Measurements from ENCODE around the gene PGAP2.

The PGAP2 gene

GRCh38 chr11:3866206-3866605 lies 57.8 kb downstream of the PGAP2 start:
- no peak overlapping the region for H3K27ac ChIP-seq

DNA sequence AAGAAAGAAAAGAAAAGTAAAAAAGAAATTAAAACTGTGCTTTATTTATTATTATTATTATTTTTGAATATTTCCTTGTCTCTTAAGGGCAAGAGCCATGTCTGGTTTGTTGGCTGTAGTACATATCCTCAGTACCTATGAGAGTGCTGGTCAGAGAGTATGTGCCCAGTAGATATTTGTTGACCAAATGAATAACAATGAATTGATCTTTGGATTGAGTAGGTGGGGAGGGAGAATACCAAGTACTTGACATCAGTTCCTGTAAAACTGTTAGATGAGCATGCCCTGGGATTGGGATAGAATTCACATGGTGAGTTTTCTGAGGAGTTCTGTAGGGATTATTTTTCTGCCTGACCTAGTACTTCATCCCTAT lies 58.5 kb downstream of the PGAP2 start:
- no peak overlapping the region for H3K27ac ChIP-seq

More at GRCh38 chr11:3866206-3866605, 57.8 kb downstream of the PGAP2 start:
- no peak for TF ChIP-seq CTCF (IDR thresholded peaks at IDR 0.05)

DNA sequence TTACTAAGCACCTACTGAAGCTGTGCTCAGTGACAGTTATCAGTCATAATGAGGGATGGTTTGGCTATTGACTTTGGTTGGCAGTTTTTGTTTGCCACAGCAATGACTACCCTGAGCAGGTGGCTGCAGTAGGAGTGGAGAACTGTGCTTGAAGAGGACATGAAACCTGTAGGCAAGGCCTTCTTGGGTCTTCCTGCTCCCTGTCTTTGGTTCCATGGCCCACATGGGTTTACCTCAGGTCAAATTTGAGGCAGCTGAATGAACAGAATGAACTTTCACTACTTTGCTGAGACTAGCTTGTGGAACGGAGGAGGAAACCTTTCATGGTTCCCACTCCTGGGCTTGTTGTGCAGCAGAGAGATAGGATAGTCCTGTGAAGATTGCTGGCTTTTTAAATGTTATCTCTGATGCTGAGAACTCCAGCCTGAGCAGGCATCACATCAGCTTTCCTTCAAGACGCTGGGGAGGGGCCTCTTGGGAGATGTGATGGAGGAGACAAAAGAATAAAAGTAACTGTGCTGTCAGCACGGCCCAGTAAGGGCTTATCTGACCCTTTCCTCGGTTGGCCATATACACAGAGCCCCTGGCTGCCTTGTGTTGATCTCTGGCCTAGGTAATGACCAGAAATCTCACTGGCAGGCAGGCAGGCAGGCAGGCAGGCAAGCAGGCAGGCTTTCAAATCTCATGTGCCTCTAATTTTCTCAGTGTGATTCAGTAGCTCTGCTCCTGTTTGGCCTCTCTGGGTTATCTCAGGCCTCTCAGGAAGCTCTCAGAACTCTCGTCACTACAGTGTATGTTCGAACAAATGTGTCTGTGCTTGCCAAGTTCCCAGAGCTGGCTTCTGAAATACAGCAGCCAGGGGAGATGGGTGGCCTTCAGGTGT lies 59.1 kb downstream of the PGAP2 start:
- no peak overlapping the region for H3K27ac ChIP-seq
- TF ChIP-seq CTCF (IDR thresholded peaks at IDR 0.05) (no peak), ZFX (IDR thresholded peaks at IDR 0.05; ENCODE audit: borderline replicate concordance) (no peak)

More for the DNA sequence above, 58.5 kb downstream of the PGAP2 start:
- TF ChIP-seq ZFX (IDR thresholded peaks at IDR 0.05; ENCODE audit: borderline replicate concordance) (no peak), CTCF (IDR thresholded peaks at IDR 0.05) (no peak)

DNA sequence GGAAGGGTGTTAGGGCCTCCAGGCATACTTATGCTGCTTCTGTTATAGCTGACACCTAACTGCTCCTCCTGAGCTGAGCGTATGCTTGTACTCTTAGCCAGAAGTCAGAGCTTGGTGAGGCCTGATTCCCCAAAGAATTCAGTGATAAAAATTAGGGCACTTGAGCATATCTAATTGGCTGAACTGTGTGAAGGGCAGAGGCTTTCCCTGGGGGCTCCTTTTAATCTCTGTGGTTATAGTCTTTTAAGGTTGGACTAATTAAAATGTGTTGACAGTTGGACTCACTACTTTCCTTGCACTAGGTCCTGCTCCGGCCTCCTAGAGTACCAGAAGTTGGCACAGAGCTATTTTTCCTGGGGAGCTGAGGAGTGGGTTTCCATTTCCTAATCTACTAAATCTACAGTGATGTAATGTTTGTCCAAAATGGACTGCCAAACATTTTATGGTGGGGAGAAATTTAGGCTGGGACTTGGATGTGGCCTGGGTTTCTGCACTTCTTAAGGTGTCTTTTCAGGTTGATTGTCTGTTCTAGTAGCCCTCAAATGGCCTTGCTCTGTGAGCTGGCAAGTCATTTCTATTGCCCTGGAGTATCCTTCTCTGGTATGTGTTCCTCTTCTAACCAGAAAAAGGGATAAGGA lies 65.5 kb downstream of the PGAP2 start:
- H3K27ac ChIP-seq: no peak overlapping the region
- TF ChIP-seq CTCF (IDR thresholded peaks at IDR 0.05) (no peak), ZFX (IDR thresholded peaks at IDR 0.05; ENCODE audit: borderline replicate concordance) (no peak)

All from 22Rv1 (cell line).